Transverse colon (tissue), 3 donors: ENCODE results near the gene PPP1R15B.

Experiments
- CTCF ChIP-seq, 5 experiments: fragments of 200-600 bp in 3 of 5; fragments of 450-650 bp in 2 of 5; sonication (generic) in 3 of 5; IDR thresholded peaks; 1 replicate in 2 of 5; 2 replicates in 3 of 5; pipeline ENCODE4 v1.5.1; 2016 to 2017; ENCODE audit warnings: antibody characterized with exemption in 5 of 5, inconsistent platforms in 3 of 5, mild to moderate bottlenecking in 2 of 5, moderate library complexity in 1 of 5
- EP300 ChIP-seq: sonication (generic); formaldehyde crosslinking; IDR thresholded peaks from one replicate; pipeline ENCODE4 v1.6.1; 2017; ENCODE audit warnings: antibody characterized with exemption, low read depth
- POLR2A ChIP-seq: fragments of 450-650 bp; IDR thresholded peaks from one replicate; pipeline ENCODE4 v1.6.1; 2016; ENCODE audit warnings: antibody characterized with exemption, mild to moderate bottlenecking, moderate library complexity

GRCh38 chr1:204400882-204401510 is 10.6 kb downstream of the PPP1R15B start:
- TF ChIP-seq CTCF (IDR thresholded peaks at IDR 0.05), result no peak
- TF ChIP-seq POLR2A, result no peak
- no peak for TF ChIP-seq EP300
